Measurements from ENCODE around the gene APLP2. TPM values are rescaled to one million over a fixed set of nuclear protein-coding genes. Genes with fewer than 3 reads are reported as not detected.

The APLP2 gene
- total RNA-seq, 2 donors from 2014 or later, result 821 to 864 TPM

- Mint-ChIP-seq H3K4me1 (peaks cover 7% of the 10 kb centered on the region), H3K9me3 (peaks cover 5% of the 10 kb centered on the region), H3K36me3 (ENCODE audit: low read depth) (no peaks in the 10 kb centered on the region), H3K4me3 (no peak overlapping the region), H3K27ac (no peak overlapping the region), H3K27me3 (ENCODE audit: insufficient read depth) (no peaks in the 10 kb centered on the region)
- H3K9ac ChIP-seq (ENCODE audit: extremely low read depth, low read length, poor library complexity, severe bottlenecking), result no peak overlapping the region
- H3K4me3 ChIP-seq (ENCODE audit: low read length), result no peak overlapping the region
- no peaks in the 10 kb centered on the region for H3K27me3 ChIP-seq (ENCODE audit: control insufficient read depth, insufficient read depth, low read length, poor library complexity, severe bottlenecking)
- H3K4me1 ChIP-seq (ENCODE audit: control insufficient read depth, insufficient read depth, low read length), result peaks cover 4% of the 10 kb centered on the region
- 87 to 94% methylated on average over 14 to 16 of the region's 16 CpGs for WGBS, 2 experiments (ENCODE audit: insufficient coverage in 1 of 2, insufficient read length in 1 of 2)
- DNase-seq, result no peak
- H3K27ac ChIP-seq (ENCODE audit: low read depth, low read length), result no peak overlapping the region
- H3K9me3 ChIP-seq (ENCODE audit: control insufficient read depth, low read length), result no peaks in the 10 kb centered on the region
- H3K36me3 ChIP-seq (ENCODE audit: control insufficient read depth, insufficient read depth, low read length), result no peaks in the 10 kb centered on the region
- no peak for TF ChIP-seq CTCF (conservative IDR thresholded peaks at IDR 0.05)
These were observed 109.0 kb downstream of the APLP2 start for GRCh38 chr11:130178441-130179339.

GRCh38 chr11:130179396-130180306, 110.0 kb downstream of the APLP2 start:
- Mint-ChIP-seq H3K36me3 (ENCODE audit: low read depth) (no peaks in the 10 kb centered on the region), H3K27ac (no peak overlapping the region)

More at GRCh38 chr11:130179396-130180306, 110.0 kb downstream of the APLP2 start:
- no peak for TF ChIP-seq CTCF (conservative IDR thresholded peaks at IDR 0.05)
- Histone ChIP-seq H3K9ac (ENCODE audit: extremely low read depth, low read length, poor library complexity, severe bottlenecking) (no peak overlapping the region), H3K4me1 (ENCODE audit: control insufficient read depth, insufficient read depth, low read length) (peaks cover 4% of the 10 kb centered on the region), H3K27ac (ENCODE audit: low read depth, low read length) (no peak overlapping the region), H3K36me3 (ENCODE audit: control insufficient read depth, insufficient read depth, low read length) (no peaks in the 10 kb centered on the region), H3K27me3 (ENCODE audit: control insufficient read depth, insufficient read depth, low read length, poor library complexity, severe bottlenecking) (no peaks in the 10 kb centered on the region), H3K9me3 (ENCODE audit: control insufficient read depth, low read length) (no peaks in the 10 kb centered on the region), H3K4me3 (ENCODE audit: low read length) (no peak overlapping the region)
- Mint-ChIP-seq H3K27me3 (ENCODE audit: insufficient read depth) (no peaks in the 10 kb centered on the region), H3K4me3 (no peak overlapping the region), H3K9me3 (peaks cover 5% of the 10 kb centered on the region), H3K4me1 (peaks cover 7% of the 10 kb centered on the region)
- no peak for DNase-seq
- 92 to 97% methylated on average over 9 to 21 of the region's 21 CpGs for WGBS, 2 experiments (ENCODE audit: insufficient coverage in 1 of 2, insufficient read length in 1 of 2)
